OCI-LY7 (cell line): ENCODE results near the gene SETBP1.

Experiments
- CTCF ChIP-seq: fragments of 200-600 bp; sonication (generic); conservative IDR thresholded peaks from 2 replicates; pipeline ENCODE4 v1.5.1; 2014; ENCODE audit warnings: mild to moderate bottlenecking, antibody characterized with exemption, low read length, moderate library complexity, mixed read lengths
- EZH2phosphoT487 ChIP-seq: fragments of 200-600 bp; sonication (generic); IDR thresholded peaks from 2 replicates; pipeline ENCODE4 v1.6.1; 2018; ENCODE audit warnings: low read depth, borderline replicate concordance, mild to moderate bottlenecking, mixed run types, antibody characterized with exemption, low read length, moderate library complexity, mixed read lengths

GRCh38 chr18:44901283-44901682 is 220.6 kb downstream of the SETBP1 start:
- TF ChIP-seq CTCF (peak; percentile 49), EZH2phosphoT487 (no peak)
